GM23338 (cell line): ENCODE results near the gene COL18A1. TPM values are rescaled to one million over a fixed set of nuclear protein-coding genes. Genes with fewer than 3 reads are reported as not detected.

ENCODE experiments used
- ATAC-seq: fragments of 200-7000 bp; cut with Tn5 transposase; 3 replicates; pipeline ENCODE4 v1.9.1; 2020
- DNase-seq: peaks from one replicate; pipeline ENCODE4 v3.0.0-alpha.2; 2015; ENCODE audit warnings: low spot score
- H2AFZ ChIP-seq: fragments of 200-600 bp; sonication (generic); 2 replicates; pipeline ENCODE4 v1.8.0; 2016; ENCODE audit warnings: antibody characterized with exemption, mild to moderate bottlenecking, moderate library complexity
- H3F3A ChIP-seq: fragments of 200-600 bp; sonication (generic); replicated peaks from 2 replicates; pipeline ENCODE4 v1.8.0; 2017; ENCODE audit warnings: antibody characterized with exemption, mixed run types, low read depth
- H3K27ac ChIP-seq: fragments of 200-600 bp; sonication (generic); 2 replicates; pipeline ENCODE4 v1.6.1; 2016; ENCODE audit warnings: low read depth
- H3K27me3 ChIP-seq: fragments of 200-600 bp; sonication (generic); 2 replicates; pipeline ENCODE4 v1.8.0; 2016; ENCODE audit warnings: mild to moderate bottlenecking, mixed run types, moderate library complexity; ENCODE audit not compliant: insufficient read depth
- H3K36me3 ChIP-seq: fragments of 200-600 bp; sonication (generic); 2 replicates; pipeline ENCODE4 v1.8.0; 2016; ENCODE audit warnings: mild to moderate bottlenecking; ENCODE audit not compliant: insufficient read depth
- H3K4me1 ChIP-seq: fragments of 200-600 bp; sonication (generic); 2 replicates; pipeline ENCODE4 v1.8.0; 2016; ENCODE audit warnings: mild to moderate bottlenecking, moderate library complexity; ENCODE audit not compliant: insufficient read depth
- H3K4me2 ChIP-seq: fragments of 200-600 bp; sonication (generic); 2 replicates; pipeline ENCODE4 v1.7.1; 2017; ENCODE audit warnings: mixed run types
- H3K4me3 ChIP-seq: fragments of 200-600 bp; sonication (generic); 2 replicates; pipeline ENCODE4 v1.6.1; 2016; ENCODE audit warnings: mixed run types
- H3K79me2 ChIP-seq: fragments of 200-600 bp; sonication (generic); replicated peaks from 2 replicates; pipeline ENCODE4 v1.8.0; 2017; ENCODE audit warnings: mild to moderate bottlenecking; ENCODE audit not compliant: insufficient read depth
- H3K9me2 ChIP-seq: fragments of 200-600 bp; sonication (generic); 2 replicates; pipeline ENCODE4 v1.8.0; 2017; ENCODE audit not compliant: insufficient read depth
- H4K20me1 ChIP-seq: fragments of 200-600 bp; sonication (generic); replicated peaks from 2 replicates; pipeline ENCODE4 v1.8.0; 2017; ENCODE audit warnings: mild to moderate bottlenecking; ENCODE audit not compliant: insufficient read depth
- H3K27ac Mint-ChIP-seq: 2 replicates; pipeline ENCODE4 v1.8.0; 2020; ENCODE audit warnings: inconsistent platforms, mild to moderate bottlenecking, moderate library complexity, mixed read lengths
- H3K27me3 Mint-ChIP-seq: 3 replicates; pipeline ENCODE4 v1.8.0; 2022; ENCODE audit warnings: low read depth, mild to moderate bottlenecking, moderate library complexity, mixed read lengths, inconsistent platforms; ENCODE audit not compliant: insufficient read depth, poor library complexity
- H3K36me3 Mint-ChIP-seq: 3 replicates; pipeline ENCODE4 v1.8.0; 2021; ENCODE audit warnings: low read depth, mild to moderate bottlenecking, inconsistent platforms, moderate library complexity, mixed read lengths
- H3K4me1 Mint-ChIP-seq: 3 replicates; pipeline ENCODE4 v1.8.0; 2020; ENCODE audit warnings: mild to moderate bottlenecking, inconsistent platforms, mixed read lengths
- H3K4me3 Mint-ChIP-seq: 3 replicates; pipeline ENCODE4 v1.8.0; 2021; ENCODE audit warnings: moderate library complexity, mild to moderate bottlenecking, inconsistent platforms, mixed read lengths
- H3K9me3 Mint-ChIP-seq: 3 replicates; pipeline ENCODE4 v1.8.0; 2020; ENCODE audit warnings: moderate library complexity, mild to moderate bottlenecking, inconsistent platforms, mixed read lengths
- ETS1 ChIP-seq: IDR thresholded peaks from 2 replicates; pipeline ENCODE4 v1.6.1; 2016; ENCODE audit warnings: antibody characterized with exemption
- EZH2 ChIP-seq: fragments of 200-600 bp; sonication (generic); IDR thresholded peaks from one replicate; pipeline ENCODE4 v1.8.0; 2017; ENCODE audit warnings: antibody characterized with exemption, mild to moderate bottlenecking, low read depth; ENCODE audit not compliant: unreplicated experiment
- EZH2phosphoT487 ChIP-seq: fragments of 200-600 bp; sonication (generic); IDR thresholded peaks from one replicate; pipeline ENCODE4 v1.8.1; 2018; ENCODE audit warnings: antibody characterized with exemption; ENCODE audit not compliant: unreplicated experiment
- JUNB ChIP-seq: IDR thresholded peaks from one replicate; pipeline ENCODE4 v1.6.1; 2016; ENCODE audit warnings: antibody characterized with exemption; ENCODE audit not compliant: unreplicated experiment
- POLR2AphosphoS5 ChIP-seq: IDR thresholded peaks from 2 replicates; pipeline ENCODE4 v1.6.1; 2016; ENCODE audit warnings: antibody characterized with exemption, low read depth
- ZNF331 ChIP-seq: fragments of 250-450 bp; sonication (Bioruptor Pico); IDR thresholded peaks from 2 replicates; pipeline ENCODE4 v1.5.0; 2020; ENCODE audit warnings: low read depth, mild to moderate bottlenecking, moderate library complexity
- ZNF462 ChIP-seq: fragments of 250-450 bp; sonication (Bioruptor Pico); IDR thresholded peaks from 2 replicates; pipeline ENCODE4 v1.5.0; 2020; ENCODE audit warnings: mild to moderate bottlenecking, moderate library complexity
- polyA plus RNA-seq: library from polyadenylated mRNA; unstranded; fragments of >200 nt; fragmentation: Nextera tagmentation; extraction: Ambion mirVana; gene quantifications from 2 replicates; pipeline ENCODE4 v1.2.1, GENCODE V29; 2016
- total RNA-seq: library from RNA; depleted of rRNA; stranded (reverse); fragments of >200 nt; shearing (Covaris generic); gene quantifications from 2 replicates; pipeline ENCODE4 v1.2.3, GENCODE V29; 2014
- TF ChIP-seq, protein P1 (sequence below): IDR thresholded peaks from one replicate; pipeline ENCODE4 v1.6.1; 2018; ENCODE audit warnings: antibody characterized with exemption; ENCODE audit not compliant: unreplicated experiment

COL18A1 gene
- total and polyA plus RNA-seq, 2 experiments from 2014 or later: 38.4 to 430 TPM

- no peak for DNase-seq
- 0 out of 2 replicates have a peak, but pooled peaks cover 2% of the 10 kb centered on the region for H3F3A ChIP-seq
- TF ChIP-seq, protein P1, sequence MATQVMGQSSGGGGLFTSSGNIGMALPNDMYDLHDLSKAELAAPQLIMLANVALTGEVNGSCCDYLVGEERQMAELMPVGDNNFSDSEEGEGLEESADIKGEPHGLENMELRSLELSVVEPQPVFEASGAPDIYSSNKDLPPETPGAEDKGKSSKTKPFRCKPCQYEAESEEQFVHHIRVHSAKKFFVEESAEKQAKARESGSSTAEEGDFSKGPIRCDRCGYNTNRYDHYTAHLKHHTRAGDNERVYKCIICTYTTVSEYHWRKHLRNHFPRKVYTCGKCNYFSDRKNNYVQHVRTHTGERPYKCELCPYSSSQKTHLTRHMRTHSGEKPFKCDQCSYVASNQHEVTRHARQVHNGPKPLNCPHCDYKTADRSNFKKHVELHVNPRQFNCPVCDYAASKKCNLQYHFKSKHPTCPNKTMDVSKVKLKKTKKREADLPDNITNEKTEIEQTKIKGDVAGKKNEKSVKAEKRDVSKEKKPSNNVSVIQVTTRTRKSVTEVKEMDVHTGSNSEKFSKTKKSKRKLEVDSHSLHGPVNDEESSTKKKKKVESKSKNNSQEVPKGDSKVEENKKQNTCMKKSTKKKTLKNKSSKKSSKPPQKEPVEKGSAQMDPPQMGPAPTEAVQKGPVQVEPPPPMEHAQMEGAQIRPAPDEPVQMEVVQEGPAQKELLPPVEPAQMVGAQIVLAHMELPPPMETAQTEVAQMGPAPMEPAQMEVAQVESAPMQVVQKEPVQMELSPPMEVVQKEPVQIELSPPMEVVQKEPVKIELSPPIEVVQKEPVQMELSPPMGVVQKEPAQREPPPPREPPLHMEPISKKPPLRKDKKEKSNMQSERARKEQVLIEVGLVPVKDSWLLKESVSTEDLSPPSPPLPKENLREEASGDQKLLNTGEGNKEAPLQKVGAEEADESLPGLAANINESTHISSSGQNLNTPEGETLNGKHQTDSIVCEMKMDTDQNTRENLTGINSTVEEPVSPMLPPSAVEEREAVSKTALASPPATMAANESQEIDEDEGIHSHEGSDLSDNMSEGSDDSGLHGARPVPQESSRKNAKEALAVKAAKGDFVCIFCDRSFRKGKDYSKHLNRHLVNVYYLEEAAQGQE: no peak
- TF ChIP-seq ETS1 (no peak), EZH2 (no peak), ZNF462 (no peak), EZH2phosphoT487 (no peak), POLR2AphosphoS5 (no peak), JUNB (no peak), ZNF331 (CRISPR knock-in tag) (no peak)
- Mint-ChIP-seq H3K4me3 (no peak overlapping the region), H3K27me3 (peaks cover 5% of the 10 kb centered on the region), H3K27ac (no peak overlapping the region), H3K36me3 (no peaks in the 10 kb centered on the region), H3K9me3 (peaks cover 3% of the 10 kb centered on the region; the same call in 1 of the 3 replicates), H3K4me1 (peaks cover 18% of the 10 kb centered on the region)
- H3K27me3 ChIP-seq: no peaks in the 10 kb centered on the region
- H3K79me2 ChIP-seq: no peaks in the 10 kb centered on the region
- H4K20me1 ChIP-seq: no peaks in the 10 kb centered on the region
- no peak overlapping the region for H3K4me3 ChIP-seq
- H3K9me2 ChIP-seq: no peaks in the 10 kb centered on the region
- no peak overlapping the region for H3K4me2 ChIP-seq
- no peak overlapping the region for H3K27ac ChIP-seq
- no peaks in the 10 kb centered on the region for H3K36me3 ChIP-seq
- no peak overlapping the region for H2AFZ ChIP-seq
- no peaks in the 10 kb centered on the region for H3K4me1 ChIP-seq
- no peak for ATAC-seq
These were observed 154.5 kb downstream of the COL18A1 start for GRCh38 chr21:45559216-45560105.
